IMR-90 (cell line): Measurements from ENCODE around the gene ST3GAL3. TPM values are rescaled to one million over a fixed set of nuclear protein-coding genes. Genes with fewer than 3 reads are reported as not detected.

Experiments
- ATAC-seq: fragments of 200-7000 bp; cut with Tn5 transposase; 2 replicates; pipeline ENCODE4 v1.9.1; 2020; ENCODE audit warnings: low read depth, mild to moderate bottlenecking, moderate library complexity
- BruUV-seq: library from RNA; stranded (reverse); fragments of 400-500 nt; replicated peaks from 2 replicates; lab custom pipeline; 2021; lab: Mats Ljungman, UMichigan
- CTCF ChIA-PET: fragments of 300-600 bp; formaldehyde crosslinking; extraction: SDS; loops from one replicate; lab custom pipeline; 2021; ENCODE audit warnings: antibody characterized with exemption; lab: Yijun Ruan, JAX
- POLR2A ChIA-PET: fragments of 300-600 bp; sonication (Branson Sonifier 250); formaldehyde crosslinking; loops from one replicate; lab custom pipeline; 2022; ENCODE audit warnings: antibody characterized with exemption; ENCODE audit not compliant: unreplicated experiment; lab: Charles Lee
- DNase-seq: peaks from one replicate; pipeline ENCODE4 v3.0.0; 2013
- H2AFZ ChIP-seq: replicated peaks from 2 replicates; pipeline ENCODE3; 2013; ENCODE audit warnings: low read length, mild to moderate bottlenecking; ENCODE audit not compliant: poor library complexity
- H2AK5ac ChIP-seq: 2 replicates; pipeline ENCODE4 v1.6.1; 2013; ENCODE audit warnings: low read depth, low read length, inconsistent platforms
- H2AK9ac ChIP-seq: replicated peaks from 2 replicates; pipeline ENCODE3; 2013; ENCODE audit warnings: mild to moderate bottlenecking, low read depth, low read length, moderate library complexity; ENCODE audit not compliant: poor library complexity
- H2BK120ac ChIP-seq: 2 replicates; pipeline ENCODE4 v1.6.1; 2013; ENCODE audit warnings: low read depth, low read length, inconsistent platforms
- H2BK15ac ChIP-seq: 3 replicates; pipeline ENCODE4 v1.6.1; 2013; ENCODE audit warnings: low read depth, low read length, inconsistent platforms
- H2BK20ac ChIP-seq: 2 replicates; pipeline ENCODE4 v1.6.1; 2013; ENCODE audit warnings: low read depth, mild to moderate bottlenecking, inconsistent platforms, low read length, moderate library complexity
- H2BK5ac ChIP-seq: 2 replicates; pipeline ENCODE4 v1.6.1; 2013; ENCODE audit warnings: mild to moderate bottlenecking, low read depth, low read length, inconsistent platforms; ENCODE audit not compliant: poor library complexity, severe bottlenecking
- H3K14ac ChIP-seq: replicated peaks from 2 replicates; pipeline ENCODE4 v1.6.1; 2013; ENCODE audit warnings: low read depth, low read length, inconsistent platforms
- H3K18ac ChIP-seq: 2 replicates; pipeline ENCODE4 v1.6.1; 2013; ENCODE audit warnings: low read depth, low read length, control low read depth
- H3K23ac ChIP-seq: 2 replicates; pipeline ENCODE4 v1.6.1; 2013; ENCODE audit warnings: low read depth, low read length, inconsistent platforms
- H3K27ac ChIP-seq: 2 replicates; pipeline ENCODE4 v1.5.1; 2013; ENCODE audit warnings: mild to moderate bottlenecking, control low read depth, low read length; ENCODE audit not compliant: insufficient read depth
- H3K27me3 ChIP-seq: 2 replicates; pipeline ENCODE4 v1.6.1; 2013; ENCODE audit warnings: low read length; ENCODE audit not compliant: control insufficient read depth, insufficient read depth
- H3K36me3 ChIP-seq: 2 replicates; pipeline ENCODE4 v1.6.1; 2013; ENCODE audit warnings: low read length, mixed read lengths; ENCODE audit not compliant: control insufficient read depth, insufficient read depth
- H3K4ac ChIP-seq: 2 replicates; pipeline ENCODE4 v1.6.1; 2013; ENCODE audit warnings: low read depth, low read length, inconsistent platforms
- H3K4me1 ChIP-seq: 2 replicates; pipeline ENCODE4 v1.6.1; 2013; ENCODE audit warnings: low read length, mixed read lengths; ENCODE audit not compliant: control insufficient read depth, insufficient read depth
- H3K4me2 ChIP-seq: 2 replicates; pipeline ENCODE4 v1.6.1; 2013; ENCODE audit warnings: low read depth, mild to moderate bottlenecking, control low read depth, low read length, moderate library complexity
- H3K4me3 ChIP-seq: 2 replicates; pipeline ENCODE4 v1.5.1; 2013; ENCODE audit warnings: low read depth, mild to moderate bottlenecking, control low read depth, low read length, moderate library complexity; ENCODE audit not compliant: insufficient read depth
- H3K56ac ChIP-seq: 2 replicates; pipeline ENCODE4 v1.6.1; 2013; ENCODE audit warnings: low read length, inconsistent platforms; ENCODE audit not compliant: insufficient read depth; ENCODE audit errors: extremely low read depth
- H3K79me1 ChIP-seq, 2 experiments: 2 replicates each; pipeline ENCODE4 v1.6.1; 2013; ENCODE audit warnings: low read length in 2 of 2, inconsistent platforms in 1 of 2, low read depth in 1 of 2
- H3K9ac ChIP-seq: 2 replicates; pipeline ENCODE4 v1.6.1; 2013; ENCODE audit warnings: low read depth, low read length, control low read depth
- H3K9me1 ChIP-seq: 2 replicates; pipeline ENCODE4 v1.6.1; 2013; ENCODE audit warnings: low read length, inconsistent platforms; ENCODE audit not compliant: insufficient read depth
- H3K9me3 ChIP-seq: 2 replicates; pipeline ENCODE4 v1.6.1; 2013; ENCODE audit warnings: low read length; ENCODE audit not compliant: control insufficient read depth, insufficient read depth
- H4K20me1 ChIP-seq: 2 replicates; pipeline ENCODE4 v1.6.1; 2013; ENCODE audit warnings: low read length, inconsistent platforms; ENCODE audit not compliant: insufficient read depth
- H4K5ac ChIP-seq: 2 replicates; pipeline ENCODE4 v1.6.1; 2013; ENCODE audit warnings: mild to moderate bottlenecking, low read depth, low read length, control low read depth
- H4K8ac ChIP-seq, 2 experiments: 2 replicates each; pipeline ENCODE4 v1.6.1; 2013; ENCODE audit warnings: low read depth in 2 of 2, low read length in 2 of 2, control low read depth in 1 of 2, inconsistent platforms in 1 of 2
- H4K91ac ChIP-seq: 2 replicates; pipeline ENCODE4 v1.6.1; 2013; ENCODE audit warnings: low read depth, low read length, inconsistent platforms; ENCODE audit not compliant: insufficient read depth
- BHLHE40 ChIP-seq: fragments of 150-350 bp; IDR thresholded peaks from 2 replicates; pipeline ENCODE4 v1.6.1; 2016; ENCODE audit warnings: mild to moderate bottlenecking, low read depth, low read length
- CEBPB ChIP-seq: IDR thresholded peaks from 2 replicates; pipeline ENCODE4 v1.6.1; 2012; ENCODE audit warnings: low read depth, low read length, improper control_type of control experiment
- CHD1 ChIP-seq: IDR thresholded peaks from 2 replicates; pipeline ENCODE4 v1.6.1; 2012; ENCODE audit warnings: low read depth, low read length, improper control_type of control experiment
- FOS ChIP-seq: fragments of 150-350 bp; IDR thresholded peaks from 2 replicates; pipeline ENCODE4 v1.6.1; 2016; ENCODE audit warnings: low read depth, low read length
- MAFK ChIP-seq: IDR thresholded peaks from 2 replicates; pipeline ENCODE4 v1.6.1; 2012; ENCODE audit warnings: low read depth, low read length, improper control_type of control experiment
- MAZ ChIP-seq: IDR thresholded peaks from 2 replicates; pipeline ENCODE4 v1.6.1; 2012; ENCODE audit warnings: low read depth, mild to moderate bottlenecking, low read length, improper control_type of control experiment, moderate library complexity, borderline replicate concordance
- MXI1 ChIP-seq: IDR thresholded peaks from 2 replicates; pipeline ENCODE4 v1.6.1; 2012; ENCODE audit warnings: low read depth, mild to moderate bottlenecking, low read length, moderate library complexity, borderline replicate concordance
- NFE2L2 ChIP-seq: fragments of 150-350 bp; IDR thresholded peaks from 2 replicates; pipeline ENCODE4 v1.6.1; 2016; ENCODE audit warnings: low read depth, mild to moderate bottlenecking, low read length
- POLR2A ChIP-seq: IDR thresholded peaks from 2 replicates; pipeline ENCODE4 v1.6.1; 2012; ENCODE audit warnings: mild to moderate bottlenecking, low read depth, low read length
- RAD21 ChIP-seq: IDR thresholded peaks from 2 replicates; pipeline ENCODE4 v1.6.1; 2012; ENCODE audit warnings: low read length, improper control_type of control experiment
- RCOR1 ChIP-seq: IDR thresholded peaks from 2 replicates; pipeline ENCODE4 v1.6.1; 2012; ENCODE audit warnings: mild to moderate bottlenecking, low read length, improper control_type of control experiment; ENCODE audit not compliant: insufficient replicate concordance
- RFX5 ChIP-seq: IDR thresholded peaks from 2 replicates; pipeline ENCODE4 v1.8.0; 2012; ENCODE audit warnings: low read depth, mild to moderate bottlenecking, low read length, moderate library complexity
- SMC3 ChIP-seq: fragments of 150-350 bp; IDR thresholded peaks from 2 replicates; pipeline ENCODE4 v1.6.1; 2016; ENCODE audit warnings: low read depth, mild to moderate bottlenecking, antibody characterized with exemption, low read length, moderate library complexity
- WGBS, 2 experiments: methylation state at CpG; one replicate each; pipeline versions ENCODE4 v1.1.5 to v1.1.7; 2013; ENCODE audit warnings: missing lambda C conversion rate in 2 of 2; ENCODE audit not compliant: insufficient read length in 1 of 2; ENCODE audit errors: extremely low coverage in 2 of 2; 5-methylcytosine and 5-hydroxymethylcytosine counted together
- dilution Hi-C: fragments of 300-500 bp; cut with HindIII; formaldehyde crosslinking; loops from one replicate; pipeline ENCODE4 v1.14.3; 2018; ENCODE audit warnings: low sequenced_read_pairs; ENCODE audit not compliant: unreplicated experiment
- in situ Hi-C: fragments of 300-500 bp; cut with MboI; formaldehyde crosslinking; loops from 3 replicates; pipeline ENCODE4 v1.14.3; 2019; ENCODE audit warnings: low sequenced_read_pairs, inconsistent platforms, mixed read lengths
- intact Hi-C: fragments of 100-400 bp; cut with micrococcal nuclease; formaldehyde crosslinking; loops from 2 replicates; pipeline ENCODE4 v1.10.0; 2022
- polyA plus RNA-seq, 3 experiments: library from polyadenylated mRNA; depleted of rRNA; stranded (reverse); fragments of >200 nt; gene quantifications; 2 replicates each; pipeline ENCODE4 v1.2.3, GENCODE V29; 2012; ENCODE audit warnings: low replicate concordance in 1 of 3
- total RNA-seq: library from RNA; depleted of rRNA; stranded (reverse); fragments of >200 nt; gene quantifications from 2 replicates; pipeline ENCODE4 v1.2.3, GENCODE V29; 2012
- TF ChIP-seq, protein P1 (sequence below): conservative IDR thresholded peaks from 2 replicates; pipeline ENCODE4 v1.5.1; 2012; ENCODE audit warnings: mild to moderate bottlenecking, low read depth, low read length, improper control_type of control experiment
- TF ChIP-seq, protein P2 (sequence below): fragments of 150-350 bp; IDR thresholded peaks from 2 replicates; pipeline ENCODE4 v1.6.1; 2016; ENCODE audit warnings: low read depth, mild to moderate bottlenecking, low read length, moderate library complexity, borderline replicate concordance
- TF ChIP-seq, protein P3 (sequence below): fragments of 150-350 bp; IDR thresholded peaks from 2 replicates; pipeline ENCODE4 v1.6.1; 2017; ENCODE audit warnings: mild to moderate bottlenecking, antibody characterized with exemption, low read length, low read depth

ST3GAL3 gene
- total and polyA plus RNA-seq, 2 of the 4 experiments (the other 2 are of a cell fraction) = 12.0 to 14.8 TPM

DNA sequence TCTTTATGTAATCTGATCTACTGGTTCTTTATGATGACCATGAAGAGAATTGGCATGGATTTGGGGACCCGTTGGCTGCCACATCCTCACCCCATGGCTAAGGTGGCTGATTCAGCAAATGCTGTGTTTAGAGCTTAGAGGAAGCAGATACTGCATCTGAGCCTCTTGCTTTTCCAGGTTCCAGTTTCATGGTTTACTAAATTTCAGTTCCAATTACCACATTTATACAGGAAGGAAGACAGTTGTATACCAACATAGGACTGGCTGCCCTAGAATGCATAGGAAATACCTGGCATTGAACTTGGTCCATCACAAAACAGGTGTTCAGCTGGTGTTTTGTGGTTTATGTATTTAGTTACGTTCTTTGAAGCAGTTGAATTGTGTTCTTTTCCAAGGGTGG lies 107.1 kb downstream of the ST3GAL3 start:
- Histone ChIP-seq H4K20me1 (no peaks in the 10 kb centered on the region), H3K27me3 (no peaks in the 10 kb centered on the region), H4K8ac (no peak overlapping the region), H3K4me2 (no peak overlapping the region), H3K79me1 (peaks cover 0 to 10% of the 10 kb centered on the region in 2 experiments; a peak in 2 of 4 replicates), H3K9me3 (peaks cover 5% of the 10 kb centered on the region), H3K9me1 (no peaks in the 10 kb centered on the region), H3K14ac (no peak overlapping the region), H2AK5ac (no peak overlapping the region), H2AK9ac (no peak overlapping the region), H2AFZ (no peak overlapping the region), H3K4me3 (no peak overlapping the region), H4K91ac (no peak overlapping the region), H2BK15ac (no peak overlapping the region), H3K36me3 (peaks cover 15% of the 10 kb centered on the region), H3K18ac (no peak overlapping the region), H3K9ac (no peak overlapping the region), H3K27ac (no peak overlapping the region), H3K4me1 (no peaks in the 10 kb centered on the region), H4K5ac (no peak overlapping the region), H2BK20ac (no peak overlapping the region), H2BK120ac (no peak overlapping the region), H3K56ac (no peak overlapping the region), H3K4ac (no peak overlapping the region), H2BK5ac (no peak overlapping the region), H3K23ac (no peak overlapping the region)
- 100% methylated on average over 1 of the region's 2 CpGs; no CpG with 5 or more reads in 1 of the 2 experiments for WGBS, 2 experiments
- DNase-seq = no peak
- POLR2A ChIA-PET = no interaction called here
- dilution Hi-C loops = no loop called here
- in situ Hi-C loops = no loop called here
- intact Hi-C loops = no loop called here
- no peak for ATAC-seq
- TF ChIP-seq MAZ (no peak), NFE2L2 (no peak), RFX5 (no peak), RCOR1 (no peak), BHLHE40 (no peak), MAFK (no peak), FOS (no peak), POLR2A (no peak), SMC3 (no peak), MXI1 (no peak), CEBPB (no peak), RAD21 (no peak), CHD1 (no peak)
- TF ChIP-seq, protein P1, sequence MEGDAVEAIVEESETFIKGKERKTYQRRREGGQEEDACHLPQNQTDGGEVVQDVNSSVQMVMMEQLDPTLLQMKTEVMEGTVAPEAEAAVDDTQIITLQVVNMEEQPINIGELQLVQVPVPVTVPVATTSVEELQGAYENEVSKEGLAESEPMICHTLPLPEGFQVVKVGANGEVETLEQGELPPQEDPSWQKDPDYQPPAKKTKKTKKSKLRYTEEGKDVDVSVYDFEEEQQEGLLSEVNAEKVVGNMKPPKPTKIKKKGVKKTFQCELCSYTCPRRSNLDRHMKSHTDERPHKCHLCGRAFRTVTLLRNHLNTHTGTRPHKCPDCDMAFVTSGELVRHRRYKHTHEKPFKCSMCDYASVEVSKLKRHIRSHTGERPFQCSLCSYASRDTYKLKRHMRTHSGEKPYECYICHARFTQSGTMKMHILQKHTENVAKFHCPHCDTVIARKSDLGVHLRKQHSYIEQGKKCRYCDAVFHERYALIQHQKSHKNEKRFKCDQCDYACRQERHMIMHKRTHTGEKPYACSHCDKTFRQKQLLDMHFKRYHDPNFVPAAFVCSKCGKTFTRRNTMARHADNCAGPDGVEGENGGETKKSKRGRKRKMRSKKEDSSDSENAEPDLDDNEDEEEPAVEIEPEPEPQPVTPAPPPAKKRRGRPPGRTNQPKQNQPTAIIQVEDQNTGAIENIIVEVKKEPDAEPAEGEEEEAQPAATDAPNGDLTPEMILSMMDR = no peak
- TF ChIP-seq, protein P2, sequence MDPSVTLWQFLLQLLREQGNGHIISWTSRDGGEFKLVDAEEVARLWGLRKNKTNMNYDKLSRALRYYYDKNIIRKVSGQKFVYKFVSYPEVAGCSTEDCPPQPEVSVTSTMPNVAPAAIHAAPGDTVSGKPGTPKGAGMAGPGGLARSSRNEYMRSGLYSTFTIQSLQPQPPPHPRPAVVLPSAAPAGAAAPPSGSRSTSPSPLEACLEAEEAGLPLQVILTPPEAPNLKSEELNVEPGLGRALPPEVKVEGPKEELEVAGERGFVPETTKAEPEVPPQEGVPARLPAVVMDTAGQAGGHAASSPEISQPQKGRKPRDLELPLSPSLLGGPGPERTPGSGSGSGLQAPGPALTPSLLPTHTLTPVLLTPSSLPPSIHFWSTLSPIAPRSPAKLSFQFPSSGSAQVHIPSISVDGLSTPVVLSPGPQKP = no peak
- TF ChIP-seq, protein P3, sequence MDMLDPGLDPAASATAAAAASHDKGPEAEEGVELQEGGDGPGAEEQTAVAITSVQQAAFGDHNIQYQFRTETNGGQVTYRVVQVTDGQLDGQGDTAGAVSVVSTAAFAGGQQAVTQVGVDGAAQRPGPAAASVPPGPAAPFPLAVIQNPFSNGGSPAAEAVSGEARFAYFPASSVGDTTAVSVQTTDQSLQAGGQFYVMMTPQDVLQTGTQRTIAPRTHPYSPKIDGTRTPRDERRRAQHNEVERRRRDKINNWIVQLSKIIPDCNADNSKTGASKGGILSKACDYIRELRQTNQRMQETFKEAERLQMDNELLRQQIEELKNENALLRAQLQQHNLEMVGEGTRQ = no peak
- BruUV-seq = no TSS peak
- CTCF ChIA-PET = no interaction called here
